Omental fat pad (tissue), 4 donors: ENCODE results near the gene OSER1. TPM values are rescaled to one million over a fixed set of nuclear protein-coding genes. Genes with fewer than 3 reads are reported as not detected.
"Not testable (repeated sequence)": the region's sequence is repeated elsewhere in the genome, so short reads cannot be mapped to it uniquely, and the experiment has no call there.

Experiments used
- ATAC-seq: fragments of 150-250 bp; one replicate; pipeline ENCODE4 v1.9.1; 2016; ENCODE audit warnings: mild to moderate bottlenecking, moderate library complexity; ENCODE audit not compliant: low FRiP score
- DNase-seq: peaks from one replicate; pipeline ENCODE4 v3.0.0-alpha.2; 2019; ENCODE audit warnings: low spot score
- total RNA-seq, 4 donors: library from RNA; depleted of rRNA; stranded (reverse); fragments of >200 nt; gene quantifications; one replicate each; pipeline ENCODE4 v1.1.0, GENCODE V29; 2016
- TF ChIP-seq, protein P1 (sequence below), 3 donors: fragments of 450-650 bp; IDR thresholded peaks; one replicate each; pipeline ENCODE4 v1.5.1; 2016 to 2017; ENCODE audit warnings: antibody characterized with exemption in 3 of 3, mild to moderate bottlenecking in 3 of 3, moderate library complexity in 2 of 3

OSER1 gene
- total RNA-seq, 4 donors from 2014 or later: 42.8 to 65.0 (median 49.7) TPM

- not testable (repeated sequence) for DNase-seq, ATAC-seq
- TF ChIP-seq, protein P1, sequence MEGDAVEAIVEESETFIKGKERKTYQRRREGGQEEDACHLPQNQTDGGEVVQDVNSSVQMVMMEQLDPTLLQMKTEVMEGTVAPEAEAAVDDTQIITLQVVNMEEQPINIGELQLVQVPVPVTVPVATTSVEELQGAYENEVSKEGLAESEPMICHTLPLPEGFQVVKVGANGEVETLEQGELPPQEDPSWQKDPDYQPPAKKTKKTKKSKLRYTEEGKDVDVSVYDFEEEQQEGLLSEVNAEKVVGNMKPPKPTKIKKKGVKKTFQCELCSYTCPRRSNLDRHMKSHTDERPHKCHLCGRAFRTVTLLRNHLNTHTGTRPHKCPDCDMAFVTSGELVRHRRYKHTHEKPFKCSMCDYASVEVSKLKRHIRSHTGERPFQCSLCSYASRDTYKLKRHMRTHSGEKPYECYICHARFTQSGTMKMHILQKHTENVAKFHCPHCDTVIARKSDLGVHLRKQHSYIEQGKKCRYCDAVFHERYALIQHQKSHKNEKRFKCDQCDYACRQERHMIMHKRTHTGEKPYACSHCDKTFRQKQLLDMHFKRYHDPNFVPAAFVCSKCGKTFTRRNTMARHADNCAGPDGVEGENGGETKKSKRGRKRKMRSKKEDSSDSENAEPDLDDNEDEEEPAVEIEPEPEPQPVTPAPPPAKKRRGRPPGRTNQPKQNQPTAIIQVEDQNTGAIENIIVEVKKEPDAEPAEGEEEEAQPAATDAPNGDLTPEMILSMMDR (IDR thresholded peaks at IDR 0.05): peak in 1 of 3 donors; percentile 30
Observed at GRCh38 chr20:44190197-44190852, 20.2 kb downstream of the OSER1 start.

DNA sequence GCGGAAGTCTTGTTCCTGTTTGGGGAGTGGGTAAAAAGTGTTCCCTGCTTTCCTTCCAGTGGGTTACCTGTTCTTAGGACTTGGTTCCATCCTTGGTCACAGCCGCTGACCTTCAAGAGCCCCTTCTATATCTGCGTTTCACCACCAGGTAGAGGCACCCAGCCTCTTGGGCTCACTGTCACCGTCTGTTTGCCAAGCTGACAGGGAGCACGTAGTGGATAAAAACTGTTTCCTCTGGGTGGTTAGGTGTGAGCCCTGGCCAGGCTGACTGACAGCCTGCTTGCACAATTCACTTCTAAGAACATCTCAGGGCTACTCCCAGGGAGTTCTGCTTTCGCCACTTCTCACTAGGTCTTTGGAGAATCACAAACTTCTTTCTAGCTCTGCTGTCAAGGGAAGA, 21.8 kb downstream of the OSER1 start:
- TF ChIP-seq, protein P1 (IDR thresholded peaks at IDR 0.05): no peak
- DNase-seq: no peak
- peak; percentile 75 for ATAC-seq

GRCh38 chr20:44187772-44188709, 22.5 kb downstream of the OSER1 start:
- DNase-seq: no peak
- peak; percentile 39 for ATAC-seq
- TF ChIP-seq, protein P1 (IDR thresholded peaks at IDR 0.05): no peak

DNA sequence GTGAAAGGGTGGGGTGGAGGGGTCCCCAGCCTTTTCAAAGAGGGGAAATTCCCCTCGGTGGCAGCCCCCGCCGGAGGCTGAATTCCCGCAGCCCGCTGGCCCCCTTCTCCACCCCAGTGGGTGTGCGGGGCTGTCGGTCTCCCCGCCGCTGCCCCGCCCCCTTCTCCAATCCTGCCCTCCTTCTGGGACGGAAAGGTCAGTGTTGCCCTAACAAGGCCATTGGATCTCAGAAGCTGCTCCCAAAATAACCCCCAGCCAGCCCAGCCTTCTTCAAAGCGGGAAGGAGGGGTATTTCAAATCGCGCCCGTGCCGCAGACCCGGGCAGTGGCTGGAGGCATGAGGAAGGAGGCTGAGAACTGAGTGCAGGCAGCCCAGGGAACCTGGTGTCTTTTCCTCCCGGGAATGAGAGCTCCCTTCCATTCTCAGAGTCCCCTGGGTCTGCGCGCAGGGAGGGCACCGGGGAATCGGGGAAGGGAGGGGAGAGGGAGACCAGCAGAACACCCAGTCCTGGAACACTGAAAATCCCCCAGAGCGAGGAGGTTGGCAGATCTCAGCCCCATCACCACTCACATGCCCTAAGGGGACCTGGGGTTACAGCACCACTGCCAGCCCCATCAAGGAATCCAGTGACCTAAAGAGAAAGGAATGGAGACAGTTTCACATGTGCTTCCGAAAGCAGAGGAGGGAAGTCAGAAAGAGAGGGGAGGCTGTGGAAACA, 23.4 kb downstream of the OSER1 start, which contains the start of gene JPH2:
Gene JPH2, minus strand, starts transcription at position 135 of the 718 bp plus-strand sequence. CDS start 483 bp downstream, outside the sequence.
- peak; percentile 83 for ATAC-seq
- TF ChIP-seq, protein P1 (IDR thresholded peaks at IDR 0.05): no peak
- DNase-seq: no peak

- TF ChIP-seq, protein P1 (IDR thresholded peaks at IDR 0.05): no peak
- DNase-seq (no peak), ATAC-seq (no peak)
Observed at GRCh38 chr20:44186674-44187053, 23.9 kb downstream of the OSER1 start.

GRCh38 chr20:44186201-44186600, 24.4 kb downstream of the OSER1 start:
- DNase-seq (no peak), ATAC-seq (no peak)
- TF ChIP-seq, protein P1 (IDR thresholded peaks at IDR 0.05): no peak
